ENCODE data around the gene WDR45B. TPM values are rescaled to one million over a fixed set of nuclear protein-coding genes. Genes with fewer than 3 reads are reported as not detected.

WDR45B gene
- 100 to 1,000 TPM in 1 of 2 donors, 10 to 100 TPM in 1; 58.8 to 119 TPM for total RNA-seq

GRCh38 chr17:82648165-82648668 is at the start of gene WDR45B:
Gene WDR45B, minus strand, starts transcription at chr17:82648444. Its CDS starts 104 bp downstream, at chr17:82648340.
- peak within 1 kb of the TSS; percentile 89 to 99 for H3K9ac ChIP-seq (ENCODE audit: low read depth in 2 of 2, low read length in 2 of 2)
- intact Hi-C loops (cut with DNase I), result no loop called here
- H3K9me3 ChIP-seq, result no peaks in the 10 kb centered on the region
- peak within 1 kb of the TSS; percentile 91 for H3K27ac ChIP-seq
- TF ChIP-seq, protein P1, sequence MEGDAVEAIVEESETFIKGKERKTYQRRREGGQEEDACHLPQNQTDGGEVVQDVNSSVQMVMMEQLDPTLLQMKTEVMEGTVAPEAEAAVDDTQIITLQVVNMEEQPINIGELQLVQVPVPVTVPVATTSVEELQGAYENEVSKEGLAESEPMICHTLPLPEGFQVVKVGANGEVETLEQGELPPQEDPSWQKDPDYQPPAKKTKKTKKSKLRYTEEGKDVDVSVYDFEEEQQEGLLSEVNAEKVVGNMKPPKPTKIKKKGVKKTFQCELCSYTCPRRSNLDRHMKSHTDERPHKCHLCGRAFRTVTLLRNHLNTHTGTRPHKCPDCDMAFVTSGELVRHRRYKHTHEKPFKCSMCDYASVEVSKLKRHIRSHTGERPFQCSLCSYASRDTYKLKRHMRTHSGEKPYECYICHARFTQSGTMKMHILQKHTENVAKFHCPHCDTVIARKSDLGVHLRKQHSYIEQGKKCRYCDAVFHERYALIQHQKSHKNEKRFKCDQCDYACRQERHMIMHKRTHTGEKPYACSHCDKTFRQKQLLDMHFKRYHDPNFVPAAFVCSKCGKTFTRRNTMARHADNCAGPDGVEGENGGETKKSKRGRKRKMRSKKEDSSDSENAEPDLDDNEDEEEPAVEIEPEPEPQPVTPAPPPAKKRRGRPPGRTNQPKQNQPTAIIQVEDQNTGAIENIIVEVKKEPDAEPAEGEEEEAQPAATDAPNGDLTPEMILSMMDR (IDR thresholded peaks at IDR 0.05), result no peak
- peaks cover 6% of the 10 kb centered on the region for H3K4me1 ChIP-seq
- peak; percentile 93 for DNase-seq
- no peaks in the 10 kb centered on the region for H3K27me3 ChIP-seq
- peak within 1 kb of the TSS; percentile 92 for H3K4me3 ChIP-seq
- no peaks in the 10 kb centered on the region for H3K36me3 ChIP-seq

DNA sequence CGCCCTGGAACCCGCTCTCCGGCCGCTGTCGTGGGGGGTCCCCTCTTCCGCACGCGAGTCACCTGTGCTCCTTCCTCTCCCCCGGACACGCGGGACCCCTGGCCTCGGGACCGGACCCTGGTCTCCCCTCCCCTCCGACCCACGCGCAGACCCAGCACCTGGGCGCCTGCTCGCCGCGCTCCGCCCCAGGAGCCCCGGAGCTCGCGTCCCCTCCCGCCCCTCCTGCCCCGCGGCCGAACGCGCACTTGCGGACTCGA is 49.5 kb upstream of the WDR45B start:
- H3K27ac ChIP-seq, result no peak overlapping the region
- H3K4me3 ChIP-seq, result peak overlapping the region; percentile 80
- peaks cover 12% of the 10 kb centered on the region for H3K4me1 ChIP-seq
- peak overlapping the region; percentile 46 to 68 for H3K9ac ChIP-seq (ENCODE audit: low read depth in 2 of 2, low read length in 2 of 2)
- no peaks in the 10 kb centered on the region for H3K36me3 ChIP-seq
- intact Hi-C loops (cut with DNase I), result no loop called here
- no peak for DNase-seq
- H3K27me3 ChIP-seq, result no peaks in the 10 kb centered on the region
- no peaks in the 10 kb centered on the region for H3K9me3 ChIP-seq
- TF ChIP-seq, protein P1 (IDR thresholded peaks at IDR 0.05), result no peak

- no peak for DNase-seq
- intact Hi-C loops (cut with DNase I), result no loop called here
- H3K9ac ChIP-seq (ENCODE audit: low read depth in 2 of 2, low read length in 2 of 2), result peak overlapping the region; percentile 46 to 68
Measured at GRCh38 chr17:82696916-82697807, 48.9 kb upstream of the WDR45B start.

DNA sequence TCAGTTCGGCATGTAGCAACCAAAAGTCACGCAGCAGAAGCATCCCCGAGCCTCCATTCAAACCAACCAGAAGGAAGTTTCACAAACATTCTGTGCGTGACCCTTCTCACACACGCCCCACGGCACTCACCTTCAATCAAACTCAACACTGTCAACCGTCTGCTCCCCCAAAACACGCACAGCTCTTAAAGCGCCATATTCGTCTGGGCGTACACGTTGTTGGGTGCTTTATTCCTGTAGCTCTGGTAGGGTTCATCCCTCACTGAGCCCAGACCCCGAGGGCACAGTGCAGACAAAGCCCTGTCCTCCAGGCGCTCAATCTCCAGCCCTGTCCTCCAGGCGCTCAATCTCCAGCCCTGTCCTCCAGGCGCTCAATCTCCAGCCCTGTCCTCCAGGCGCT is 48.0 kb upstream of the WDR45B start:
- TF ChIP-seq, protein P1 (IDR thresholded peaks at IDR 0.05), result no peak
- Histone ChIP-seq H3K4me3 (no peak overlapping the region), H3K36me3 (no peaks in the 10 kb centered on the region), H3K9ac (ENCODE audit: low read depth in 2 of 2, low read length in 2 of 2) (no peak overlapping the region), H3K9me3 (no peaks in the 10 kb centered on the region), H3K27me3 (no peaks in the 10 kb centered on the region), H3K4me1 (peaks cover 4% of the 10 kb centered on the region), H3K27ac (no peak overlapping the region)
- DNase-seq, result no peak
- intact Hi-C loops (cut with DNase I), result no loop called here

More at GRCh38 chr17:82696916-82697807, 48.9 kb upstream of the WDR45B start:
- TF ChIP-seq, protein P1 (IDR thresholded peaks at IDR 0.05), result no peak
- peak overlapping the region; percentile 80 for H3K4me3 ChIP-seq
- no peaks in the 10 kb centered on the region for H3K36me3 ChIP-seq
- no peaks in the 10 kb centered on the region for H3K27me3 ChIP-seq
- H3K27ac ChIP-seq, result no peak overlapping the region
- no peaks in the 10 kb centered on the region for H3K9me3 ChIP-seq
- H3K4me1 ChIP-seq, result peaks cover 9% of the 10 kb centered on the region

DNA sequence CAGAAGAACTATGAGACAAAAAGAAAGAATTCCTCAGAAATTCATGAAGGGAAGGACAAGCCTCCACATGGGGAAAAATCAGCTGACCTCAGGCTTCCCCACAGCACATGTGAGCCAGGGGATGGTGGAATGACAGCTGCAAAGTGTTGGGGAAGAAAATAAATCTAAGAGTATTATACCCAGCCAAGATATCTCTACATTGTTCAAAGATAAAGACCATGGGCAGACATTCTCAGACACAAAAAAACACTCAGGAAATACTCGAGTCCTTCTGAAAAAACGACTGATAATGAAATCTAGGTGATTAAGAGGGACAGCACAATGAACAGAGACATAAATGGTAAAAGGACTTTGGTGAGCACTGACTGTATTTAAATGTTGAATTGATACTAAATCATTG is 46.4 kb upstream of the WDR45B start:
- Histone ChIP-seq H3K36me3 (no peaks in the 10 kb centered on the region), H3K4me3 (no peak overlapping the region), H3K9me3 (no peaks in the 10 kb centered on the region), H3K4me1 (peaks cover 4% of the 10 kb centered on the region), H3K27ac (no peak overlapping the region), H3K27me3 (no peaks in the 10 kb centered on the region), H3K9ac (ENCODE audit: low read depth in 2 of 2, low read length in 2 of 2) (no peak overlapping the region)
- DNase-seq, result no peak
- intact Hi-C loops (cut with DNase I), result no loop called here
- TF ChIP-seq, protein P1 (IDR thresholded peaks at IDR 0.05), result no peak
